Measurements from ENCODE around the gene FARSB.

DNA sequence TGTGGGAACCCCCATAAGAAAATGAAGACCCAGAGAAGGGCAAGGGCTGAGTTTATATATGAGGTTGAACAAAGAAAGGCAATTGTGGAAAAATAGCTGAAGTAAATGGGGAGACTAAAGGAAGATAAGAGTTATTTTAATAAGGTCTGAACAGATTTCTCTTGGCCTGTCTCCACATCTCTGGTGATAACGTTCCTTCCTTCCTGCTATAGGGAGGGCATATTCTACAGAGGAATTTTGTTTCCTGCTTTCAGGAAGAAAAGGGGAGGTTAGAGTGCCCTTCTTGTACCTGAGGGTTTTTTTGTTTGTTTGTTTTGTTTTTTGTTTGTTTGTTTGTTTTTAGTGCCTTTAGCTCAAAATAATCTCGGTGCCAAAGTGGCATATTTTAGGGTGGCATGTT is 47.2 kb upstream of the FARSB start:
- TF ChIP-seq EZH2 (IDR thresholded peaks at IDR 0.05; ENCODE audit: insufficient read depth, poor library complexity, severe bottlenecking): no peak
- no peak for TF ChIP-seq EZH2phosphoT487 (IDR thresholded peaks at IDR 0.05; ENCODE audit: insufficient read depth, low read depth)
